Measurements from ENCODE around the gene HSPD1.

Gene HSPD1

GRCh38 chr2:197539734-197540133 is 40.1 kb upstream of the HSPD1 start:
- TF ChIP-seq RARB (CRISPR knock-in tag; IDR thresholded peaks at IDR 0.05) (no peak), ZC3H10 (CRISPR knock-in tag; IDR thresholded peaks at IDR 0.05) (no peak), POU6F1 (CRISPR knock-in tag; IDR thresholded peaks at IDR 0.05; ENCODE audit: borderline replicate concordance, low read depth) (no peak), OSR1 (CRISPR knock-in tag; IDR thresholded peaks at IDR 0.05) (no peak), TCF4 (CRISPR knock-in tag; IDR thresholded peaks at IDR 0.05; ENCODE audit: borderline replicate concordance) (no peak), CSDC2 (CRISPR knock-in tag; IDR thresholded peaks at IDR 0.05) (no peak), ZFP30 (CRISPR knock-in tag; IDR thresholded peaks at IDR 0.05) (no peak), BACH2 (CRISPR knock-in tag; IDR thresholded peaks at IDR 0.05; ENCODE audit: borderline replicate concordance) (no peak), ZNF70 (CRISPR knock-in tag; IDR thresholded peaks at IDR 0.05) (no peak)
- TF ChIP-seq, protein P1, sequence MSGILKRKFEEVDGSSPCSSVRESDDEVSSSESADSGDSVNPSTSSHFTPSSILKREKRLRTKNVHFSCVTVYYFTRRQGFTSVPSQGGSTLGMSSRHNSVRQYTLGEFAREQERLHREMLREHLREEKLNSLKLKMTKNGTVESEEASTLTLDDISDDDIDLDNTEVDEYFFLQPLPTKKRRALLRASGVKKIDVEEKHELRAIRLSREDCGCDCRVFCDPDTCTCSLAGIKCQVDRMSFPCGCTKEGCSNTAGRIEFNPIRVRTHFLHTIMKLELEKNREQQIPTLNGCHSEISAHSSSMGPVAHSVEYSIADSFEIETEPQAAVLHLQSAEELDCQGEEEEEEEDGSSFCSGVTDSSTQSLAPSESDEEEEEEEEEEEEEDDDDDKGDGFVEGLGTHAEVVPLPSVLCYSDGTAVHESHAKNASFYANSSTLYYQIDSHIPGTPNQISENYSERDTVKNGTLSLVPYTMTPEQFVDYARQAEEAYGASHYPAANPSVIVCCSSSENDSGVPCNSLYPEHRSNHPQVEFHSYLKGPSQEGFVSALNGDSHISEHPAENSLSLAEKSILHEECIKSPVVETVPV (CRISPR knock-in tag; IDR thresholded peaks at IDR 0.05): no peak
- ATAC-seq: no peak

- no peak for TF ChIP-seq GLIS3 (CRISPR knock-in tag; IDR thresholded peaks at IDR 0.05)
- no peak for TF ChIP-seq TCF4 (CRISPR knock-in tag; IDR thresholded peaks at IDR 0.05; ENCODE audit: borderline replicate concordance)
- TF ChIP-seq ISL1 (CRISPR knock-in tag; IDR thresholded peaks at IDR 0.05): no peak
- TF ChIP-seq ZNF70 (CRISPR knock-in tag; IDR thresholded peaks at IDR 0.05): no peak
- no peak for TF ChIP-seq ARNTL (CRISPR knock-in tag; IDR thresholded peaks at IDR 0.05; ENCODE audit: borderline replicate concordance, low read depth)
- TF ChIP-seq, protein P1 (CRISPR knock-in tag; IDR thresholded peaks at IDR 0.05): no peak
- TF ChIP-seq POU6F1 (CRISPR knock-in tag; IDR thresholded peaks at IDR 0.05; ENCODE audit: borderline replicate concordance, low read depth): no peak
- TF ChIP-seq ZFP3 (CRISPR knock-in tag; IDR thresholded peaks at IDR 0.05): no peak
- no peak for TF ChIP-seq BACH2 (CRISPR knock-in tag; IDR thresholded peaks at IDR 0.05; ENCODE audit: borderline replicate concordance)
- TF ChIP-seq, protein P2, sequence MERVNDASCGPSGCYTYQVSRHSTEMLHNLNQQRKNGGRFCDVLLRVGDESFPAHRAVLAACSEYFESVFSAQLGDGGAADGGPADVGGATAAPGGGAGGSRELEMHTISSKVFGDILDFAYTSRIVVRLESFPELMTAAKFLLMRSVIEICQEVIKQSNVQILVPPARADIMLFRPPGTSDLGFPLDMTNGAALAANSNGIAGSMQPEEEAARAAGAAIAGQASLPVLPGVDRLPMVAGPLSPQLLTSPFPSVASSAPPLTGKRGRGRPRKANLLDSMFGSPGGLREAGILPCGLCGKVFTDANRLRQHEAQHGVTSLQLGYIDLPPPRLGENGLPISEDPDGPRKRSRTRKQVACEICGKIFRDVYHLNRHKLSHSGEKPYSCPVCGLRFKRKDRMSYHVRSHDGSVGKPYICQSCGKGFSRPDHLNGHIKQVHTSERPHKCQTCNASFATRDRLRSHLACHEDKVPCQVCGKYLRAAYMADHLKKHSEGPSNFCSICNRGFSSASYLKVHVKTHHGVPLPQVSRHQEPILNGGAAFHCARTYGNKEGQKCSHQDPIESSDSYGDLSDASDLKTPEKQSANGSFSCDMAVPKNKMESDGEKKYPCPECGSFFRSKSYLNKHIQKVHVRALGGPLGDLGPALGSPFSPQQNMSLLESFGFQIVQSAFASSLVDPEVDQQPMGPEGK (CRISPR knock-in tag; IDR thresholded peaks at IDR 0.05; ENCODE audit: borderline replicate concordance): no peak
- no peak for TF ChIP-seq OSR1 (CRISPR knock-in tag; IDR thresholded peaks at IDR 0.05)
- TF ChIP-seq ZNF8 (CRISPR knock-in tag; IDR thresholded peaks at IDR 0.05): no peak
- no peak for TF ChIP-seq CSDC2 (CRISPR knock-in tag; IDR thresholded peaks at IDR 0.05)
- TF ChIP-seq SNAI2 (CRISPR knock-in tag; IDR thresholded peaks at IDR 0.05): no peak
- TF ChIP-seq ZC3H10 (CRISPR knock-in tag; IDR thresholded peaks at IDR 0.05): no peak
- TF ChIP-seq ESRRG (CRISPR knock-in tag; IDR thresholded peaks at IDR 0.05): no peak
- TF ChIP-seq RARB (CRISPR knock-in tag; IDR thresholded peaks at IDR 0.05): no peak
- TF ChIP-seq, protein P3, sequence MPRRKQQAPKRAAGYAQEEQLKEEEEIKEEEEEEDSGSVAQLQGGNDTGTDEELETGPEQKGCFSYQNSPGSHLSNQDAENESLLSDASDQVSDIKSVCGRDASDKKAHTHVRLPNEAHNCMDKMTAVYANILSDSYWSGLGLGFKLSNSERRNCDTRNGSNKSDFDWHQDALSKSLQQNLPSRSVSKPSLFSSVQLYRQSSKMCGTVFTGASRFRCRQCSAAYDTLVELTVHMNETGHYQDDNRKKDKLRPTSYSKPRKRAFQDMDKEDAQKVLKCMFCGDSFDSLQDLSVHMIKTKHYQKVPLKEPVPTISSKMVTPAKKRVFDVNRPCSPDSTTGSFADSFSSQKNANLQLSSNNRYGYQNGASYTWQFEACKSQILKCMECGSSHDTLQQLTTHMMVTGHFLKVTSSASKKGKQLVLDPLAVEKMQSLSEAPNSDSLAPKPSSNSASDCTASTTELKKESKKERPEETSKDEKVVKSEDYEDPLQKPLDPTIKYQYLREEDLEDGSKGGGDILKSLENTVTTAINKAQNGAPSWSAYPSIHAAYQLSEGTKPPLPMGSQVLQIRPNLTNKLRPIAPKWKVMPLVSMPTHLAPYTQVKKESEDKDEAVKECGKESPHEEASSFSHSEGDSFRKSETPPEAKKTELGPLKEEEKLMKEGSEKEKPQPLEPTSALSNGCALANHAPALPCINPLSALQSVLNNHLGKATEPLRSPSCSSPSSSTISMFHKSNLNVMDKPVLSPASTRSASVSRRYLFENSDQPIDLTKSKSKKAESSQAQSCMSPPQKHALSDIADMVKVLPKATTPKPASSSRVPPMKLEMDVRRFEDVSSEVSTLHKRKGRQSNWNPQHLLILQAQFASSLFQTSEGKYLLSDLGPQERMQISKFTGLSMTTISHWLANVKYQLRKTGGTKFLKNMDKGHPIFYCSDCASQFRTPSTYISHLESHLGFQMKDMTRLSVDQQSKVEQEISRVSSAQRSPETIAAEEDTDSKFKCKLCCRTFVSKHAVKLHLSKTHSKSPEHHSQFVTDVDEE (CRISPR knock-in tag; IDR thresholded peaks at IDR 0.05): no peak
- ATAC-seq: no peak
Observed at GRCh38 chr2:197538412-197538811, 38.8 kb upstream of the HSPD1 start.

All from SK-N-SH treated with all-trans-retinoic acid at 6 μM for 48 hours (cell line).